Breast epithelium (tissue), 3 donors: ENCODE measurements around the gene TTC22.

ENCODE experiments used
- CTCF ChIP-seq, 3 donors: fragments of 450-650 bp; IDR thresholded peaks; one replicate each; pipeline ENCODE4 v1.5.1; 2016 to 2017; ENCODE audit warnings: antibody characterized with exemption in 3 of 3, mild to moderate bottlenecking in 3 of 3, moderate library complexity in 3 of 3
- POLR2A ChIP-seq: fragments of 450-650 bp; IDR thresholded peaks from one replicate; pipeline ENCODE4 v1.6.1; 2016; ENCODE audit warnings: antibody characterized with exemption, mild to moderate bottlenecking, moderate library complexity
- POLR2AphosphoS5 ChIP-seq, 3 donors: sonication (generic); formaldehyde crosslinking; IDR thresholded peaks; one replicate each; pipeline ENCODE4 v1.6.1; 2017; ENCODE audit warnings: antibody characterized with exemption in 3 of 3

- TF ChIP-seq CTCF (IDR thresholded peaks at IDR 0.05): no peak
- no peak for TF ChIP-seq POLR2AphosphoS5 (IDR thresholded peaks at IDR 0.05)
- TF ChIP-seq POLR2A: no peak
These were observed 13.5 kb downstream of the TTC22 start for GRCh38 chr1:54787604-54788003.
